T-helper 2 cell (primary cell): ENCODE data around the gene GPATCH2.

Experiments used
- DNase-seq, 5 experiments: peaks; one replicate each; pipeline versions ENCODE4 v3.0.0 to v3.0.0-alpha.2; 2012 to 2022

GPATCH2 gene

DNA sequence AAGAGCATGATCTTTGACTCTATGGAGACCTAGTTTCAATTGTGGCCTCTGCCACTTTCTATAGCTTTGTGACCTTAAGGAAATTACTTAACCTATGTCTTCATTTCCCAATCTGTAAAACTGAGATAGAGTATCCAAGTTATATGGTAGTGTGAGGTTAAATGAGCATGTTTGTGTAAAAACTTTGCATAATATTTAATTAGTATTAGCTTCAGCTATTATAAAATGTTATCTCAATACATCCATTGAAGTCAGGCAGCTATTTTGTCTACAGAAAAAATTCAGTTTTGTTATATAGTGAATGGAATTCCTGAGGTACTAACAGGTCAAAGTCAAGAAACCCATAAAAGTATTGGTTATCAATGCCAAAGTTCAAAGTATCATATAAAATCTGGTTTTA, 53.6 kb downstream of the GPATCH2 start:
- no peak for DNase-seq

DNA sequence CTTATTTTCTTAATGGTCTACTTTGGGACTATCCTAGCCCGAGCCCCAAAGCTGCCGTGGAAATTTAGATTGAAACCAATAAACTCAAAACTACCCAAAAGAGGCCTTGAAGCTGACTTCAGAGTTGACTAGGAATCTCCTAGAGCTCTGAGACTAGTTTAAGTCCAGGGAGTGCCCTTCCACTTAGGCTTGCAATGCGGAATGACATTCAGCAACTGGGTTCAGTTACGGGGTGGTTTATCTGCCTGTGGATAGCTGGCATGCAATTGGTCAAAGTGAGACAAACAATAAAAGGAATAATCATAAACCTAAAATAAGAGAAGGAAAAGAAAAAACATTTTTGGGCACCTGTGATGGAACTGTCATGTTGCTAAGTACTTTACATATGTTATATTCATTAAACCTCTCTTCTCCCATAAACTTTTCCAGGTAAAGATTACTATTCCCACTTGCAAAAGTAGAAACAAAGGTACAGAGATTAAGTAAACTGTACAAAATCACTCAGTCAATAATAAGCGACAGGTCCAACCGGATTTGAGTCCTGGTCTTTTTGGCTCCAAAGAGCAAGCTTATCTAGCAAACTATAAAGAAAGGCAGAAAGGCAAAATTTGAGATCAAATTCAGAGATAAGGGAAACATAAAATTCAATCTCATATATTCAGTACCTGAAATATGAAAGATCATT, 56.5 kb downstream of the GPATCH2 start:
- DNase-seq: no peak

DNA sequence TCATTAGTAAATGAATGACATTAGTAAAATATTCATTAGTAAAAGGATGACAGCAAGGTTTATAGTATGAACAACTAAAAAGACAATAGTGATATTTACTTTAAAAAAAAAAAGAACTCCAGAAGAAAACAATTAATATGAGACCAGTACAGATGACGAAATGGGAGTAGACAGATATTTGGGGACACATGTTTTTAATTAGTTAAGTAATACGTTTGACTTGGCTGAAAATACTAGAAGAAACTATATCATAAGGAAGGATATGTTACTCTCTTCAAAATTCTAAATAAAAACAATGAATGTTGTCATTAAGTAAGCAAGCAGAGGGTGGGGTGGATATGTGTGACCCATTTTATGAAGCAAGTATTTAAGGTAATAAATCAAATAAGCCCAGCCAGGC, 61.9 kb downstream of the GPATCH2 start:
- no peak for DNase-seq

DNA sequence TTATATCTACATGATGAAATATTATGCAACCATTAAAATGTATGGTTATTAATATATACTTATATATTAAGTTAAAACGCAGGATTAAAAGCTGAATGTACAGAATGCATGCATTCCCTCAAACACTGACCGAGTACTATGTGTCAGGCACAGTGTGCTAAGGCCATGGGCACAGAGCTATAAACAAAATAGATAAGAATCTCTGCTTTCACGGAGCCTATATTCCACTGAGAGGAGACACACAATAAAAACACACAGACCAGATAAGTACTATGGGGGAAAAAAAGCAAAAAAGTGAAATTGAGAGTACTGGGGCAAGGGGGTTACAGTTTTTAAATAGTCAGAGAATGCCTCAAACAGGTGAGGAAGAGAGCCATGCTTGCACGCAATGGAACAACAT, 62.7 kb downstream of the GPATCH2 start:
- no peak for DNase-seq

DNA sequence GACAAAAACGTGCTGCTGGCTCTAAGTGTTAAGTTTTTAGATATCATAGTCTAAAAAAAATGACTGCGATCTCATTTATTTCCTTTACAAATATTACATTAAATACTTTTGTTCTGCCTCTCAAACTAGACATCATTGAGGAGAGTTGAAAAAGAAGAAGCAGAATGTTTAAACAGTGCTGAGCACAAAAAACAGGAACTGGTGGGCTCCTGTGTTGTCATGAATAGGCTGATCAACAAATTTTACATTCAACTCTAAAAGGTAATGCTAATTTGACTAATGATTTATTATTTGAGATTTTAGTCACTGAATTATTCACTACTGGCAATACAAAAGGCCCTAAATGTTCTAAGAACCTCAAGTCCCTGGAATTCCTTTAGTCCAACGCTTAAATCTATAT, 66.1 kb downstream of the GPATCH2 start:
- no peak for DNase-seq

DNA sequence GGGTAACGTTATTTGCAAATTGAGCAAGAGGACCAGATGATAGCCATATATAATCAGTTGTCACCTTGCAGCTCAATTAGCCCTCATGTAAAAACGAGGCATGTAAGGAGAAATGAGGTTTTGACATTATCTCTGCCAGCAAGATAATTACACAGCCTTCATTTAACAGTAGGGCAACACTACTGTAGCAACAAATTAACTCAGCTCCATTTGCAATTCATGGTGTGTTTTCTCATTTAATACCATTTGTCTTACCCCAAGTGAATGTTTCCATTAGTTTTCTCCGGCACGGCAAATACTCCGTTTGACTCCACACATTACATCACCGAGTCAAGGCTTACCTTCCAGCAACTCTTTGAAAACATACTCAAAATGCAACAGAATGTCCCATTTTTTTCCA, 66.7 kb downstream of the GPATCH2 start:
- no peak for DNase-seq

DNA sequence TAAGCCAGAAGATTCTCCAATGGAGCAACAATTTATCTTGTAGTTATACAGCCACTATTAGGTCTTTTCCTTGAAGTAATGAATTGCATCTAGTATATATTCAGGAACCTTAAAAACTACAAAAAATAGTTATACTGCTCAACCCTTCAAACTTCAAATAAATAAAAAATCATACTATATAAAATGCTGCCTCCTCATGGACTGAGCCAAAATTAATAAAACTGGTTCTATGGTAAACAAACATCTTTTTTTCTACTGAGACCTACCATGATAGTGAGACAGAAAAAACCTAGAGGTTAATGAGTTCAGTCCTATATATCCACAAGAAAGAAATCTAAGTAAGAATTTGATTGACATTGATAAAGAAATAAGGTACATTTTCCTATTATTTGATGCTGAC, 67.7 kb downstream of the GPATCH2 start:
- DNase-seq: no peak

DNA sequence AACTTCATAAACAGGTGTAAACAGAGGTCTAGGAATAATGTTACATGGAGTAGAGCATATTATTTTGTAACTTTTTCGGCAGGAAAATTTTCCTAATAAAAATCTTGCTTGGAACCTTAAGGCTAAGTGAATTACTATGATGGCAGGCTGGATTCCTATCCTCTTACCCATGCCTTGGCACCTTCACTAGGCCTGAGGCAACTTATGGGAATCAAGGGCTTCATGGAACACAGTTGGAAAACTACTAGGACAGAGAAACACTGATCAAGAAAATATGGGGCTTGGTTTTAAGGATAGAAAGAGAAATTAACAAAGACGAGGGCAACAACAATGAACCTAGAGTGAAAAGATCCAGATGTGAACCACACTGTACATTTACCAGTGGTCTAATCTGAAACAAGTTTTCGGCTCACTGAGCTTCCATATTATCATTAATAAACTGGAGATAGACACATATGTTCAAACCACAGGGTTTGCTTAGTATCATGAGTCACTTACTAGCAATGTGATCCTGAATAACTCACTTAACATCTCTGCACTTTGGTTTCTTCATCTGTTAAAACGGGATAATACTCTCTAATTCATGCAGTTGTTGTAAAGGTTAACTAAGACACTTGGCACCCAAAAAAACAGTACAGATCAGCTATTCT, 68.5 kb downstream of the GPATCH2 start:
- no peak for DNase-seq

DNA sequence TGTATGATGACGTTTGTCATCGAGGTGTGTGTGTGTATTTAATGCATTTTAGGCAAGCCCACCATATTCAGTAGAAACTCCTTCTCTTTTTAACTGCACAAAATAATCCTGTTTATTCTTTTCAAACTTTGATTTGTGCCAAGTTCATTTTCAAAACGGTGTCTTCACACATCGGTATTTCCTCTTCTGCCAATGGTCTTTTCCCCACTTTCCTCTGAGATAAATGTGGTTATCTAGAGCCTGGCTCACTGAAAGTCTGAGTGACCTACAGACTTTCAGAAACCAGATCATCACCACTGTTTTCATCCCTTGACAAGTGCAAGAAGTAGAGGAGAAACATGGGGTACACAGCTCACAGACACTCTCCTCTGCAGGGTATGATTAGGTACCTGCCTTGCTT, 69.4 kb downstream of the GPATCH2 start:
- no peak for DNase-seq

DNA sequence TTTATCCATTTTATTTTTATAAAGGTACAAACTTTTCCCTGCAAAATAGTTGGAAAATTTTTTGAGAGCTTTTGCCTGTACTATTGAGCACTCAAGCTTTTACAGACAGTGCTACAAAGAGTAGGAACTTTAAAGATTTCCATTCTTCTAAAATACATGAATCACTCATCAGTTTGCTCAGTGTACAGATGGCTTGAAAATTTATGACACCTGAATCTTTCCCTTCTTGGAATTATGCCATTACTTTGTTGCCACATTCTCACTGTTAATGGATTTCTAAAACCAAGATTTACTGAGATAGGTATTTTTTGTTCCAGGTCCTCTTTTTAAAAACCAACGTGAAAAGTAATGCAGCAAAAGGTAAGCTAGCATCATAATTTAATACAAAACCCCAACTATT, 76.0 kb downstream of the GPATCH2 start:
- no peak for DNase-seq

DNA sequence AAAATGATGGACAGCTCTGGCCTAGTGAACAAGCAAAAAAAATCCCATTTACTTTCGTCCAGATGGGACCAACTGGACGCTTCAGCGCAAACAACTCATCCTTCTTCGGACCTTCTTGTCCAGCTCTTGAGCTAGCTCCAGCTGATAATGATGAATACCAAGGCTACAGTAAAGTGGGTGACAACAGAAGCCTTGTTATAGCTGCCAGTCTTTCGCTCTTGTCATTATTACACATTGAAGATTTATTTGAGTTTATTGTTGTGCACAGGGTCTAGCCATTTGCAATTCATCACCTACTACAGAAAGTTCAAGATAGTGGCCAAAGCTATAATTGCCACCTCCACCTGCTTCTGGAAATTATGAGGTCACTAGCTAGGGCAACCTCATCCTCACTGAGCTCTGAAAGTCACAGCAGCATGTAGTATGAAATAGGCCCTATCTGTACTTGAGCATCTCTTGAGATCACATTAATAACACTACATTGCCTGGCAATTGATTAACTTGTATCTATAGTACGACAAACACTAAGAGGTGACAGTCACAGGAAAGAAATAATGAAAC, 76.9 kb downstream of the GPATCH2 start:
- no peak for DNase-seq

DNA sequence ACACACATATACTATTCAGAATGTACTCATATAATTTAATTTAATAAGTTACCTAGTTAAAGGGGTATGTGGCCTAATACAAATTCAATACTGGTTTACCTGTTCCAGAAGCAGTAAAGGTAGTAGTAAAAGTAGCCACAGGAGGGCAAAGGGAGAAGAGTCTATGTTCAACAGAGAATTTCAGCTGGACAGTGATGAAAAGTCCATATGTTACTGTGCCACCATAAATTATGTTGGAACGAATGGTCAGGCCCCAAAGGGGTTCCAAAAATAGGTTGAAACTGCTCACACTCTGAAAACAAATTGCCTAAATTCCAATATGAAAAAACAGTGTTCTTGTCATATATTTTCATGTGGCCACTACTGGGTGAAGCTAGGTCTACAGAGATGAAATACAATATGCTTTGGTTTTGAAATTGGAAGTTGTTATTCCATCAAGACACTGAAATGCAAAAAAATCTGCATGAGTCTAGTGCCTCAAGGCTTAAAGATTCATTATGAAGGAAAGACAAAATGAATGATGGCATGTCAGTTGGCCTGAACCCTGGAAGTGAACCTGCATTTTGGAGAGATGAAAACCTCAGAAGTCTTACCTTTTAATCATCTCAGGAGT, 78.4 kb downstream of the GPATCH2 start:
- no peak for DNase-seq

DNA sequence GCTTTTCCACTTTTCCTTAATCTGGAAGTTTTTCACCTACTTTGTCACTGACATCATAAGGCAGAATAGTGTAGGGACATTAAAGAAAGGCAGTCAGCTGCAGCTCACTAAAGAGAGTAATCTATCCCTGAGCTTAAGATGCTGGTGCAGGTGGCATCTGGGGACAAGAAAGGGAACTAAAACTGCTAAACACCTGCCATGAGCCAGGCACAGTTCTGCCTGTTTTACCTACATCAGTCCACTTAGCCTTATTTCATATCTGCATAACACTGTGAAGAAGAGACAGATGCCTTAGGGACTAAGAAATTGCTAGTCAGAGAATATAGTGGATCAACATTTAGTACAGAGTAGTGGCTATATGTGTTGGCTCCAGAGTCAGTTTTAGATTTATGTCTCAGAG, 88.1 kb downstream of the GPATCH2 start:
- no peak for DNase-seq

DNA sequence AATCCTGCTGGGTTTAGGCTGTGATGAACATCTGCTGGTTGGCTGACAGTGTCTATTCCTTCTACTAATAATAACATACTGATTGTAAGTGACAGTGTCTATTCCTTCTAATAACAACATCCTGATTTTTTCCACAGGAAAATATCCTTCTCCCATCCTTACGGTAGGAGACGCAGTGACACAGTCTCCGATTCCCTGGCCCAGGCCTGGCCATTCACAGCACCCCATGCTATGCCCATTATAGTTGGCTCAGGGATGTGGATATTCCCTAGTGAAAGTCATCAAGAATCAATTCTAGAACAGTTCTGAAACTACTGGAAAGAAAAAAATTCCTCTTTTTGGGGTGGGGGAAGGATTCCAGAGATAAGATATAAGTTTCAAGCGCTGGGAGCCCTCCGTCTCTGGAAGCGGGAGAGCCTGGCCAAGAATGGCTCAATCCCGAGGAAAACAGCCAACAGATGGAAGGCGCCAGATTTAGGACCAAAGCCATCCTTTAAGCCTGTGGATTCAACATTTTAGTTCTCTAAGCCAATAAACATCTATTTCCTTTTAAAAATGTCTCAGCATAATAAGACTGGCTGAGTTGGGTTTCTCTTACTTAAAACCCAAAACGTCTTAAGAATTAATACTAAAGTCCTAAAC, 88.6 kb downstream of the GPATCH2 start:
- DNase-seq: no peak

DNA sequence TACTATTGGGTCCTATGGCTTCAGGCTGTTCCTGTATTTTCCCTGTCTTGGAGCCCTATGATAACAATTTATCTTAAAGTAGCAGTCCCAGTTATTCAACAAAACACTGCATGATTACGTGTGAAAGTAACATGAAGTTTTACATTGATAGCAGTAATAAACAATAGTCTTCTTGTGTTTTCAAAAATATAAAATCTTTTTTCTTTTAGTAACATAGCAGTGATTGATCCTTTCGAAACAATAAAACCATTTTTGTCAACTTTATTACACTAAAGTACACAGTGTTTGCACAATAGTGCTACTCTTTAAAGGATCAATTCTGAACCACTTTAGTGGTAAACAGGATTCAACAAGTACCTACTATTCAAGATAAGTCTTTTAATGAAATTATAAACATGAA, 90.6 kb downstream of the GPATCH2 start:
- no peak for DNase-seq

DNA sequence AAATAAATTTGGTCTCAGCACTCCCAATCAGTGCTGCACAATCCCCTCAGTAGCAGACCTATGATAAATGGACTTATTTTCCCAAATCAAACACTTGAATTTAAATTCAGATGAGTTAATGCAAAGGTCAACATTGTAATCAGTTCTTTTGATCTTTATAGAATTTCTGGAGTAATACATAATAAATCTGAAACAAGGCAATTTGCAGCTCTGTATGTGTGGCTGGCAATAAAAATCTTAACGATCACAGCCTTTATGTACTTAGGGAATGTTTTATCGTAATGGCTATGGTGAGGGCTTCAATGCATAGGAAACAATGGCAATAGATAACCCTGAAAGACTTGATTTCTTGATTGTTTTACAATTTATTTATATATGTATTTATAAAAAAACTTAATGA, 91.4 kb downstream of the GPATCH2 start:
- no peak for DNase-seq

DNA sequence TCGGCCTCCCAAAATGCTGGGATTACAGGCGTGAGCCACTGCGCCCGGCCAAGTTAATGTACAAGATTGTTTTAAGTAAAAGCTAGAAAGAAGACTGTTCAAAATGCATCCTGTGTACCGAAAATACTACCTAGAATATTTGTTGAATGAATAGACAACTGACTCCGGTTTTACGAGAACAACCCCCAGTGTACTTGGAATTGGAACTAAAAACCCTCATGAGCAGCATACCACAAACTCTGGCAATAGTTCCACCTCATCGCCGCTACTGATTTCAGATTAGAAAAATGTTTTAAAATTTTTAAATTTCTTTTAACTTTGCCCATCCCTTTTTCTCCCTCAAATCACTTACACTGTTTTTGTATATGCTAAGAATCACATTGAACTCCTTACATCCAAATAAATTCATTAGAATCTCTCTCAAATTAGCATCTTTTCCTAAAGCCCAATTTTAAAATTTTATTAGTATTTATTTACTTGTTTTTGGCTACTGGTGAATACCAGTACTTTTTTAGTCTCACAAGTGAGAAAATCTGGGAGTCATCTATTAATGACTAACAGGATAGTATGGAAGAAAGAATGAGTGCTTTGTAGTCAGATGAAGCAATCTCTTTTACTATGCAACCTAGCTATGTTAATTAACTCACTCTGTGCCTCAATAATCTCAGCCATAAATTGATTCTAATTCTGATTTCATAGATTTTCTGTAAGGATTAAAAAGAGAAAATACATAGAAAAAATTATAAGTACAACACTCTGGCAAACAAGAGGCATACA, 95.1 kb downstream of the GPATCH2 start:
- no peak for DNase-seq

DNA sequence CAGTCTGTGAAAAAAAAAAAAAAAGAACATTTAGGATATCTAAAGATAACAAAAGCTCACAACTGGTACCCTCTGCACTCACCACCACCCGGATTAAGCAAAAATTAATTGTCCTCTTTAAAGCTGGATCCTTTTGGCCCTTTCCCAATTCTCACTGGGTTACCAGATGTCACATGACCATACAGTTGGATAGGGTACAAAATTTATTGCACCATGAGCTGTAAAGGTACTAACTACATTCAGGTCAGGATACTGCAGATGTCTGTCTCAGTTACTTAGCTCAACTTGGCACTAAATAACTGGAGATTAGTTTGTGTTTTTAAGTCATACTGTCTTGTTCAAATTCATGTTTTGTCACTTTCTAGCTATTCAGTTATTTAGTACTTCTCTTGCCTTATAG, 96.3 kb downstream of the GPATCH2 start:
- DNase-seq: no peak

DNA sequence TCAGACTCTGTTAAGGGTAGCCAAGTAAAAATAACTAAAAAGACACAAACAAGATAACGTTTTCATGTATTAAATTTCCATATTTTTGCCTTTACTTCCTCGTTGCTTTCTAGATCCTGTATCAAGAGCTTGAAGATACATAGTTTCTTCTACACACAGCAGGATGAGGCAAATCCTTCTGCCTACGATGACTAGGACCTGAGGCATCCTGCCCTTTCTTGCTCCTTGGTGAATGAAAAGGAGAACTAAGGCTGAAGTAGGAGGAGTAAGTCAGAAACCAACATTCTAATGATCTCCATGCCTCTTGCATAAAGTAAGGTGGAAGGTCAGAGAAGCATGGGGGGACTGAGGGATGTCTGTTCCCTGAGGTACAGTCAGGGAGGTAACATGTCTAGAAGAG, 102.6 kb downstream of the GPATCH2 start:
- no peak for DNase-seq

DNA sequence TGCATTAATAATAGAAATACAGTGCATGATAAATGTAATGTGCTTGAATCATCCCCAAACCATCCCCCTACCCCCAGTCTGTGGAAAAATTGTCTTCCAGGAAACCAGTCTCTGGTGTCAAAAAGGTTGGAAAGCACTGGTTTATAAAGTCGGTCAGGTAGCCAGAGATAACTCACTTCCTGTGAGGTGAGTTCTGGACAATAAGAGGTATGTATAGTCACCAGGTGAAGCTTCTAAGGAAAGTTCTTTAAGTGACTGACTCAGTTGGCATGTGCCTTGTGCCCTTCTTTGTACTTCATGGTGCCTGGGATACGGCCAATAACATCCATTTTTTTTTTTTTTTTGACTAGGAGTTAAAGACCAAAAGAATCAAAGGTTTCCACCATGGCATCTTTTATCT, 103.7 kb downstream of the GPATCH2 start:
- DNase-seq: no peak

DNA sequence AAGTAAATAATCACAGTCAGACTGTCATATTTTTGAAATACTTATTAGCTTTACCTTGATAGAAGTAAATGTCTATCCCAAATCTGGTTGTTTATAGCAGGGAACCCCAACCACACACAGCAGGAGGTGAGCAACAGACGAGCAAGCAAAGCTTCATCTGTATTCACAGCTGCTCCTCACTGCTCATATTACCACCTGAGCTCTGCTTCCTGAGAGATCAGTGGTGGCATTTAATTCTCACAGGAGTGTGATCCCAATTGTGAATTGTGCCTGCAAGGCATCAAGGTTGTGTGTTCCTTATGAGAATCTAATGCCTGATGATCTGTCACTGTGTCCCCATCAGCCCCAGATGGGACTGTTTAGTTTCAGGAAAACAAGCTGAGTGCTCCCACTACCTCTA, 104.3 kb downstream of the GPATCH2 start:
- no peak for DNase-seq

DNA sequence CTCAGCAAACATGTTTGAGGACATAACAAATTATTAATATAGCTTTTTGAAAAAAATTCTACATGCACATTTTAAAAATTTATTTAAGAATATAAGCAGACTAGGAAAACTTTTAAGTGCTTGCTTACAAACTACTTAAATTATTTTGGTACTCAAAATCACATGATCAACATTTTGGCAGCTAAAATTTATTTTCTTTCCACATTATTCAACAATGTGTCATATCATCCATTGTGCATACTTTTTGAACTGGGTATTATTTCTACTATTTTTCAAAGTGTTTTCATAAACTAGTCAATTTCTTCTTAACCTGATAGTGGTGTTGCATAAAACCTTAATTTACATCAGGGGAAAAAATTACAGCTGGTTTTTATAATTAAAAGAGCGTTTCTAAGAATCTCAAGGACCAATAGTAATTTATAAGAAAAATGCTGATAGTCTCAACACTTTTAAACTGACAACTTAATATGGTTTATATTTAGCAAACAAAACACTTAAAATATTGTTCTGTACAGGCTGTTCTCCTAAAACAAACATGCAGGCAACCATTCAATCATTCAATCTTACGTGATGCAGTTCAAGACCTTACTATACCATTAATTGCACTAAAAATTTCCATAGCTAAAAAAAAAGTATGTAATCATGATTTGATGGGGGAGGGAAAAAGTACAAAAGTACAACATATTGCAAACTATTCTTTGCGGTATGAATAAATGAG, 105.0 kb downstream of the GPATCH2 start:
- DNase-seq: no peak
